H1 (cell line): ENCODE results near the gene GNLY. TPM values are rescaled to one million over a fixed set of nuclear protein-coding genes. Genes with fewer than 3 reads are reported as not detected.

Experiments used
- CTCF ChIA-PET: fragments of 300-600 bp; sonication (Branson Sonifier 250); formaldehyde crosslinking; loops from one replicate; lab custom pipeline; 2021; ENCODE audit not compliant: partially characterized antibody; lab: Charles Lee
- POLR2A ChIA-PET: fragments of 300-600 bp; sonication (Branson Sonifier 250); formaldehyde crosslinking; loops from one replicate; lab custom pipeline; 2021; ENCODE audit warnings: inconsistent platforms; ENCODE audit not compliant: partially characterized antibody; lab: Charles Lee
- DNase-seq, 2 experiments: peaks; one replicate each; pipeline versions ENCODE4 v3.0.0 to v3.0.0-alpha.2; 2010 to 2022; ENCODE audit warnings: low spot score in 2 of 2, low read depth in 1 of 2, mixed read lengths in 1 of 2
- FAIRE-seq: peaks from 2 replicates; lab custom pipeline; 2011; peaks lifted over from hg19 to GRCh38; lab: Jason Lieb, UNC
- H2AFZ ChIP-seq: 2 replicates; pipeline ENCODE4 v1.8.1; 2012; ENCODE audit warnings: low read length, inconsistent platforms
- H2AK5ac ChIP-seq: 2 replicates; pipeline ENCODE4 v1.6.1; 2013; ENCODE audit warnings: low read depth, low read length
- H2BK120ac ChIP-seq: replicated peaks from 2 replicates; pipeline ENCODE3; 2013; ENCODE audit warnings: low read depth, low read length, inconsistent platforms
- H2BK12ac ChIP-seq: 2 replicates; pipeline ENCODE4 v1.6.1; 2013; ENCODE audit warnings: low read depth, low read length
- H2BK15ac ChIP-seq: 2 replicates; pipeline ENCODE4 v1.6.1; 2013; ENCODE audit warnings: low read length
- H2BK20ac ChIP-seq: 2 replicates; pipeline ENCODE4 v1.6.1; 2013; ENCODE audit warnings: low read length
- H2BK5ac ChIP-seq: 2 replicates; pipeline ENCODE4 v1.6.1; 2013; ENCODE audit warnings: low read depth, low read length
- H3K14ac ChIP-seq: 2 replicates; pipeline ENCODE4 v1.6.1; 2013; ENCODE audit warnings: inconsistent platforms; ENCODE audit not compliant: insufficient read length
- H3K18ac ChIP-seq: 2 replicates; pipeline ENCODE4 v1.6.1; 2013; ENCODE audit warnings: low read length; ENCODE audit errors: extremely low read depth
- H3K23ac ChIP-seq: 2 replicates; pipeline ENCODE4 v1.6.1; 2013; ENCODE audit warnings: inconsistent platforms; ENCODE audit not compliant: insufficient read length
- H3K23me2 ChIP-seq: 2 replicates; pipeline ENCODE4 v1.6.1; 2013; ENCODE audit warnings: low read depth, low read length
- H3K27ac ChIP-seq: 2 replicates; pipeline ENCODE4 v1.6.1; 2011; ENCODE audit warnings: low read depth, low read length, inconsistent platforms
- H3K27me3 ChIP-seq, 4 experiments: replicated peaks in 1 of 4; 1 replicate in 1 of 4; 2 replicates in 3 of 4; pipeline versions ENCODE4 v1.6.1 to v1.8.1; 2011 to 2013; ENCODE audit warnings: low read length in 3 of 4, mild to moderate bottlenecking in 3 of 4, inconsistent platforms in 2 of 4, mixed read lengths in 2 of 4, moderate library complexity in 1 of 4; ENCODE audit not compliant: control insufficient read depth in 3 of 4, insufficient read depth in 3 of 4; ENCODE audit errors: extremely low read depth in 1 of 4
- H3K36me3 ChIP-seq, 4 experiments: 2 replicates each; pipeline versions ENCODE4 v1.6.1 to v1.8.1; 2011 to 2013; ENCODE audit warnings: mild to moderate bottlenecking in 4 of 4, low read length in 3 of 4, moderate library complexity in 2 of 4, control low read depth in 1 of 4, inconsistent platforms in 1 of 4; ENCODE audit not compliant: insufficient read depth in 4 of 4, control insufficient read depth in 2 of 4
- H3K4ac ChIP-seq: replicated peaks from 2 replicates; pipeline ENCODE3; 2013; ENCODE audit warnings: low read length, low read depth, mixed read lengths, inconsistent platforms; ENCODE audit not compliant: insufficient read length
- H3K4me1 ChIP-seq, 4 experiments: replicated peaks in 1 of 4; 1 replicate in 1 of 4; 2 replicates in 3 of 4; pipeline versions ENCODE4 v1.6.1 to v1.8.1; 2011 to 2013; ENCODE audit warnings: low read length in 3 of 4, inconsistent platforms in 2 of 4, mixed read lengths in 1 of 4; ENCODE audit not compliant: insufficient read depth in 4 of 4, control insufficient read depth in 3 of 4
- H3K4me2 ChIP-seq, 2 experiments: 2 replicates each; pipeline versions ENCODE4 v1.6.1 to v1.8.1; 2011 to 2013; ENCODE audit warnings: low read depth in 2 of 2, low read length in 2 of 2, control low read depth in 1 of 2, inconsistent platforms in 1 of 2, mild to moderate bottlenecking in 1 of 2; ENCODE audit not compliant: insufficient read depth in 1 of 2
- H3K4me3 ChIP-seq, 4 experiments: fragments of 200-600, 300-600 bp in 1 of 4; sonication (generic), shearing (Covaris generic), sonication (Bioruptor Twin) in 1 of 4; 2 replicates each; pipeline versions ENCODE4 v1.5.1 to v1.8.1; 2011 to 2016; ENCODE audit warnings: low read length in 4 of 4, low read depth in 3 of 4, control low read depth in 2 of 4, inconsistent platforms in 2 of 4, mild to moderate bottlenecking in 2 of 4, mixed read lengths in 1 of 4, moderate library complexity in 1 of 4; ENCODE audit not compliant: insufficient read depth in 2 of 4; ENCODE audit errors: extremely low read depth in 1 of 4
- H3K56ac ChIP-seq: replicated peaks from 2 replicates; pipeline ENCODE3; 2013; ENCODE audit warnings: low read depth, mild to moderate bottlenecking, mixed read lengths, low read length, inconsistent platforms; ENCODE audit not compliant: insufficient read length
- H3K79me1 ChIP-seq: 2 replicates; pipeline ENCODE4 v1.6.1; 2013; ENCODE audit warnings: low read depth, low read length, control low read depth
- H3K79me2 ChIP-seq, 2 experiments: 2 replicates each; pipeline versions ENCODE4 v1.6.1 to v1.8.1; 2012 to 2013; ENCODE audit warnings: low read length in 2 of 2, mild to moderate bottlenecking in 2 of 2, inconsistent platforms in 1 of 2; ENCODE audit not compliant: insufficient read depth in 2 of 2, control insufficient read depth in 1 of 2
- H3K9ac ChIP-seq, 4 experiments: replicated peaks in 1 of 4; 1 replicate in 1 of 4; 2 replicates in 3 of 4; pipeline versions ENCODE4 v1.6.1 to v1.8.1; 2011 to 2013; ENCODE audit warnings: low read depth in 3 of 4, low read length in 3 of 4, control low read depth in 2 of 4, mild to moderate bottlenecking in 2 of 4, moderate library complexity in 2 of 4, inconsistent platforms in 1 of 4; ENCODE audit errors: extremely low read depth in 1 of 4
- H3K9me3 ChIP-seq, 2 experiments: 2 replicates each; pipeline versions ENCODE4 v1.6.1 to v1.8.1; 2012 to 2013; ENCODE audit warnings: mild to moderate bottlenecking in 2 of 2, moderate library complexity in 2 of 2, control low read depth in 1 of 2, inconsistent platforms in 1 of 2, low read depth in 1 of 2, low read length in 1 of 2, mixed read lengths in 1 of 2; ENCODE audit not compliant: insufficient read depth in 2 of 2
- H4K20me1 ChIP-seq, 2 experiments: replicated peaks in 1 of 2; 2 replicates each; pipeline versions ENCODE3 to v1.8.1; 2011 to 2013; ENCODE audit warnings: inconsistent platforms in 2 of 2, low read length in 2 of 2, mild to moderate bottlenecking in 1 of 2; ENCODE audit not compliant: insufficient read depth in 2 of 2, control insufficient read depth in 1 of 2
- H4K5ac ChIP-seq: 2 replicates; pipeline ENCODE4 v1.6.1; 2013; ENCODE audit warnings: low read length, low read depth, mixed read lengths, inconsistent platforms; ENCODE audit not compliant: insufficient read length
- H4K8ac ChIP-seq: 2 replicates; pipeline ENCODE4 v1.8.0; 2013; ENCODE audit warnings: mild to moderate bottlenecking, moderate library complexity, low read length, inconsistent platforms; ENCODE audit not compliant: insufficient read depth; ENCODE audit errors: extremely low read depth
- H4K91ac ChIP-seq: replicated peaks from 2 replicates; pipeline ENCODE3; 2013; ENCODE audit warnings: low read length, mixed read lengths, inconsistent platforms; ENCODE audit not compliant: insufficient read length
- GTF2F1 ChIP-seq: IDR thresholded peaks from 2 replicates; pipeline ENCODE4 v1.6.1; 2012; ENCODE audit warnings: low read depth, low read length, improper control_type of control experiment, borderline replicate concordance
- RFX5 ChIP-seq: IDR thresholded peaks from 2 replicates; pipeline ENCODE4 v1.6.1; 2011; ENCODE audit warnings: low read depth, low read length, improper control_type of control experiment, borderline replicate concordance
- RNF2 ChIP-seq: fragments of 200-900, 300-1000 bp; sonication (generic); IDR thresholded peaks from 2 replicates; pipeline ENCODE4 v1.7.1; 2016; ENCODE audit warnings: borderline replicate concordance, low read depth, mild to moderate bottlenecking, antibody characterized with exemption, low read length; ENCODE audit not compliant: poor library complexity, severe bottlenecking; ENCODE audit errors: missing control alignments
- WGBS, 2 experiments: shearing (Covaris generic) in 1 of 2; methylation state at CpG; one replicate each; pipeline versions ENCODE4 v1.1.6 to v1.1.7; 2013 to 2015; ENCODE audit warnings: low lambda C conversion rate in 2 of 2, mixed read lengths in 2 of 2, inconsistent platforms in 1 of 2, low coverage in 1 of 2, missing lambda C conversion rate in 1 of 2; ENCODE audit not compliant: insufficient replicate concordance in 2 of 2, insufficient coverage in 1 of 2, insufficient read length in 1 of 2; ENCODE audit errors: extremely low coverage in 1 of 2, missing lambda C conversion rate in 1 of 2; 5-methylcytosine and 5-hydroxymethylcytosine counted together
- polyA plus RNA-seq, 7 experiments: library from polyadenylated mRNA; depleted of rRNA in 3 of 7; stranded (reverse) in 5 of 7; unstranded in 2 of 7; fragments of >200 nt in 5 of 7; fragments of 200-250 nt in 2 of 7; gene quantifications; 1 replicate in 5 of 7; 2 replicates in 1 of 7; 4 replicates in 1 of 7; pipeline versions ENCODE4 v1.2.1 to v1.2.3, GENCODE V29; 2011 to 2013; ENCODE audit warnings: missing spikeins in 2 of 7, mixed read lengths in 2 of 7
- total RNA-seq: library from RNA; stranded (reverse); fragmentation: NEBNext Ultra II Directional; extraction: Animal tissue kit (Norgen Biotek cat#: 25700); gene quantifications from 2 replicates; pipeline ENCODE4 v1.2.1, GENCODE V29; 2021

Gene GNLY
- total and polyA plus RNA-seq, 2 of the 8 experiments (the other 6 are each of a cell fraction or from before 2014, with no cell fraction given): 0.03 TPM; not detected in 1

DNA sequence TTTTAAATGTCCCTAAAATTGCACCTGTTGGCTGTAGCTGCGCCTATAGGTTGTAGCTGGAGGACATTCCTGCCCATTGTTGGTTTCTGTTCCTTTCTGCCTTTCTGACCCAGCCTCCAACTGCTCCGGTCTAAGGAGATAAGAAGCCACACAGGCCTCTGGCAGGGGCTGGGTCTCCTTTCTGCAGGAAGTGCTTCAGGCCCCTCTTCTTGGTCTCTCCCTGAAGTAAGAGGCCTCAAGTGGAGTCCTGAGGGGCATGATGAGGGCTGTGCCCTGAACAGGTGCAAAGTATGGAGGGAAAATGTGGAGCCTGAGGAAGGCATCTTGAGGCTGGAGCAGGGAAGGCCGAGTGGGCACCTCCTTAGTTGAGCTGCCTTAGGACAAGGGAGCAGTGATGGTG is 15.8 kb upstream of the GNLY start:
- 89% methylated on average over 3 of the region's 3 CpGs; no CpG with 5 or more reads in 1 of the 2 experiments for WGBS, 2 experiments
- Histone ChIP-seq H3K4ac (peak overlapping the region; percentile 63), H3K56ac (no peak overlapping the region), H3K23ac (no peak overlapping the region), H3K9ac (no peak overlapping the region), H3K27ac (no peak overlapping the region), H4K8ac (peak overlapping the region; percentile 74; the same call in 1 of the 2 replicates), H3K14ac (no peak overlapping the region), H3K9me3 (no peaks in the 10 kb centered on the region), H2AFZ (peak overlapping the region; percentile 87; the same call in 1 of the 2 replicates), H3K36me3 (no peaks in the 10 kb centered on the region), H4K5ac (no peak overlapping the region), H3K79me1 (no peaks in the 10 kb centered on the region), H3K4me2 (no peak overlapping the region), H3K23me2 (no peaks in the 10 kb centered on the region), H2AK5ac (no peak overlapping the region), H3K79me2 (no peaks in the 10 kb centered on the region), H3K27me3 (no peaks in the 10 kb centered on the region; a peak in 1 of 7 replicates), H2BK20ac (0 out of 2 replicates have a peak overlapping the region, but pooled peaks have one; percentile 43), H2BK12ac (peak overlapping the region; percentile 68; the same call in 1 of the 2 replicates), H3K4me3 (no peak overlapping the region), H2BK5ac (0 out of 2 replicates have a peak overlapping the region, but pooled peaks have one; percentile 60), H2BK15ac (peak overlapping the region; percentile 19; the same call in 1 of the 2 replicates), H4K91ac (peak overlapping the region; percentile 72), H2BK120ac (no peak overlapping the region), H3K18ac (peak overlapping the region; percentile 51; the same call in 1 of the 2 replicates), H3K4me1 (peaks cover 0 to 7% (median 1%) of the 10 kb centered on the region in 4 experiments; a peak in 2 of 7 replicates), H4K20me1 (no peaks in the 10 kb centered on the region)
- CTCF ChIA-PET: interaction anchor here (0.8 to 7.5 kb wide), 27 partner anchors 8 to 135 kb away, joined by 3 to 80 read pairs (median 5); no protein-coding TSS in a partner anchor
- POLR2A ChIA-PET: interaction anchor here (0.6 to 1.2 kb wide), 4 partner anchors 19 to 67 kb away, joined by 3 to 5 read pairs (median 3); partner anchors contain the start of gene C2orf68
- no peak for DNase-seq
- FAIRE-seq: no peak
- TF ChIP-seq GTF2F1 (no peak), RFX5 (no peak), RNF2 (no peak)
